ENCODE data around the gene IL18R1.

IL18R1 gene

DNA sequence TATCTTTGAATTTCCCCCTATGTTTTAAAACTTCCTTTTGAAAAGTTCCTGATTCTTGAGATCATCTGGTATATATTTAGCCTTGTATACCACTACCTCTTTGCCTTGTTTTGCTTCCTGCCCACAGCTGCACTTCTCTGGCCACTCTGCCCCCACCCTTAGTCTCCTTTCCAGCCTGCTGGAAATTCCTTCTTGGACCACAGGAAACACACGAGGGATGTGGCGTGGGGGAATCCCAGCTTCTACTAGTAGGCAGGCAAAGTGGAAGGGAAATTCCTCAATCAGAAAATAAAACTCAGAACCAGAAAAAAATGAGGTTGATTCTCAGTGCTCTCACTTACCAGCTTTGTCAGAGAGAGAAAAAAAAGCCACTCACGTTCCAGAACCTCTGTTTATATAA lies 80.7 kb downstream of the IL18R1 start:
- no peak for FAIRE-seq

DNA sequence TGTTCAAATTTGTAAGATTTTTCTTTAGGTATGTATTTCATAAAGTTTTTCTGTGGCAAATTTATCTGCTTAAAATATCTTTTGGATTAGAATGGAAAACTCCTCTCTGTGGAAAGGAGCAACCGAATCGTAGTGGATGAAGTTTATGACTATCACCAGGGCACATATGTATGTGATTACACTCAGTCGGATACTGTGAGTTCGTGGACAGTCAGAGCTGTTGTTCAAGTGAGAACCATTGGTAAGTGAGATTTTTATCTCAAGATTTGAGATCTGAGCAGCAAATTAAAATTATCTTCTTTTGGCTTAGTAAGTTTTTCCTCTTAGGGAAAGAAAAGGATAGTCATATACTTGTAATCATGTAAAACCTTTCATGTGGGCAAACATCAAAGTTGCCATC lies 81.5 kb downstream of the IL18R1 start:
- no peak for FAIRE-seq

DNA sequence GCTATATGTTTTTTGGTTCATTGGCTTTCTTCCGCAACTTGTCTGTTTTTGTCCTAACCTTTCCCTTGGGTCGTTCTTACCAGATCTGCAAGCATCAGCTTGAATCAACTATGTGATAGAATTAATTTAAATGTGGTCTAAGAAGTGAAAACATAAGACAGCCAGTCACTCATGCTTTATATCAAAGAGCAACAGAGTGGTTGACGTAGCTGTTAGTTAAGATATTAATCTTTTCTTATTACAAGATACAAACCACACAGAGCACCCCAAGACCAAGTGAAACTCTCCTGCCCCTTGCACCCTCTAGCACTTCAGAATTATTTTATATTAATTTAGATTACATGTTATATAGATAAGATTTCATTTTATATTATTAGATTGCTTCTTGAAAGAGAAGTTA lies 82.5 kb downstream of the IL18R1 start:
- no peak for FAIRE-seq

DNA sequence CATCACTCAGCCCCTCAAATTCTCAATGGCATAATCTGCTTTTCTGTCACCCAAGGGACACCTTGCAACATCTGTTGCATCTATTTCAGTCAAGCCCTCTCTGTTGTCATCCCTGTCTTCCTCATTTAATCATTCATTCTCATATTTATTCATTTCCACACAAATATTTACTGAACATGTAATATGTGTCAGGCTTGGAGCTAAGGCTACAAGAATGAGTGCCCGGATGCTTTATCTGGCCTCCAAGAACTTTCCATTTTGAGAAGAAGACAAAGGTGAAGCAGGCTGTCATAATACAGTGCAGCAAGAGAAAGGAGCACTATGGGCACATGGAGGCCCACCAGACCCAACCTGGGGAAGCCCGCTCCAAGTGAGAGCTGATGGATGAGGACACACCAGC lies 83.0 kb downstream of the IL18R1 start:
- no peak for FAIRE-seq

DNA sequence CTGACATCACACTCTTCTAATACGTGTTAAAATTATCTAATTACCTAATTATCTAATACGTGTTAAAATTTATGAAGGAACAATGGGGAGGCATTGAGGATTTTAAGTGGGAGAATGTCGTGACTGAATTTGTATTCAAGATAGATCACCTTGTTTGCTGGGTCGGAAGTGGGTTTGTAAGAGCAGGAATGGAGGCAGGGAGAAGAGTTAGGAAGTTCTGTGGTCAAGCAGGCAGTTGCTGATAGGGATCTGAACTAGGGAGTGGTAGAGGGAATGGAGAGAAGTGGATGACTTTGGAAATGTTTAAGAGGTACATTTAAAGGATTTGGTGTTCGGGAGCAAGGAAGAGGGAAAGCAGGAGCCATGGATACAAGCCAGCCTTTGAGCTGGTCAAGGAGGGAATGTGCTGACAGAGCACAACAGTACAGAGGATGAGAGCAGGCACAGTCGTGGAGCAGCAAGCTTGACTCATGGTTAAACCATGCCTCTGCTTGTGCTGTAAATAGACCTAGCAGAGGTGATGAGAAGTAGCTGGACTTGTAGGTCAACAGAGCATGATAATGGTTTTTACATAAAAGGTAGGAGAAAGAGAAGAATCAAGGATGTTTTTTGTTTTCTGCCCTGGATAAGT lies 83.6 kb downstream of the IL18R1 start:
- FAIRE-seq: no peak

DNA sequence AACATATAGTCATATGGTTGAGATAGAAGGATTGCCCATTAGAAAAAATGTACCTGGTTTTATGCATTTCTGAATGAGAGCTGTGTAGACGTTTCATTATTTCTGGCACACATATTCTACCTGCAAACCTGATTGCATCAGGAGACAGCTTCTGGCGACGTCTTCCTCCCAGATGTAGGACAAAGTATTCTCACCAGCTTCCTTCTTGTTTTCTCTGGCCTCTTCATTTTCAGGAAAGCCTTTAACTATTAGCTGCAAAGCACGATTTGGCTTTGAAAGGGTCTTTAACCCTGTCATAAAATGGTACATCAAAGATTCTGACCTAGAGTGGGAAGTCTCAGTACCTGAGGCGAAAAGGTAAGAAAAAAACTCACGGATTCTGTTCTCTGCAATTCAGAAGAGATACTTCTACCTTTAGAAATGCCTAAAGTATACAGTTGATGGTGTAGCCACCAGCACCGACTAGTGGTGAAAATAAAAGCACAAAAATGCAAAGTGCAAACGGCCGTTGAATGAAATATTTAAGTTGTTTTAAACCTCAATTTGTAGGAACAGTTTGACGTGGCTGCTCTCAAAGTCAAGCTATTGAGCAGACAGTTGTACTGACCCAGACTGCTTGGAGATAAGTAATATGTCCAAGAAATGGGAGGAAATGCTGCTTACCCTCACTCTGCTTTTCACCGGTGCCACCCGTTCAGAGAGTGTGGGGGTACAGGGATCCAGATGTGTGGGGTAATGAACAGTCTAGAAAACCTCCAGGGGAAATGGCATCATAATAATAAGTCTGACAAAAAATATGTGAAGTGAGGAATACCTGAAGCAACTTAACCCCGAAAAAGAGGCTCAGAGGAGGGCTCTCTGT lies 87.6 kb downstream of the IL18R1 start:
- FAIRE-seq: no peak

DNA sequence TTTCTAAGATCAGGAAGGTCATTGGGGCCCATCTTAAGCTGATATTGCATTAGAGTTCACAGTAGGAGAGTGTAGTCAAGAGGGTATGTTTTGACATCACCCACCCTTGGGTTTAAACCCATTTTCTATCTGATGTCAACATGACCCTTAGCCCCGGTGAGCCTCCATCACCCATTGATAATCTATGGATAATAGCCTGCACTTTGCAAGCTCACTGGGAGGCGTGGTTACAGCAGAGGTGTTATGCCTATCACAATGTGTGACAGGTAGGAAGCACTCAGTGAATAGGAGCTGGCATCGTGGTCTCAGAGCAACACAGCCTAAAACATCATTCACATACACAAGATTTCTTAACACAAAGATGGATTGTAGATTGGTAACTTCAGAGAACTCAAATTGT lies 88.6 kb downstream of the IL18R1 start:
- FAIRE-seq: no peak

DNA sequence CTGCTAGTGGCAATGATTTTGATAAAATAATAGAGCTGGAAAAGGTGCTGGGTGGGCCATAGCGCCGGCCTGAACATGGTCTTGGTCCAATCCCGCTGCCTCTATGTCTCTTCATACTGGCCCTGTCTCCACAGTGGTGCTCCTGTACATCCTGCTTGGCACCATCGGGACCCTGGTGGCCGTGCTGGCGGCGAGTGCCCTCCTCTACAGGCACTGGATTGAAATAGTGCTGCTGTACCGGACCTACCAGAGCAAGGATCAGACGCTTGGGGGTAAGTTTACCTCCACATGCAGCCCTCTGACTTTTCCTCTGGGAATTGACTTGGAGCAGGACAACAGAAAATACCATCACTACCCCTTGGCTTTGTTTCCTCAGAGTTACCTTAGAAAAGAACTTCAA lies 91.3 kb downstream of the IL18R1 start:
- FAIRE-seq: no peak
